Thoracic aorta (tissue), 2 donors: Measurements from ENCODE around the gene MAML3. TPM values are rescaled to one million over a fixed set of nuclear protein-coding genes. Genes with fewer than 3 reads are reported as not detected.

Source experiments
- ATAC-seq: fragments of 150-250 bp; one replicate; pipeline ENCODE4 v1.8.0; 2017; ENCODE audit warnings: low read depth; ENCODE audit not compliant: insufficient number of reproducible peaks, low FRiP score
- DNase-seq: peaks from one replicate; pipeline ENCODE4 v3.0.0-alpha.2; 2020; ENCODE audit warnings: low spot score
- H3K27ac ChIP-seq, 2 donors: fragments of 200-600 bp; sonication (generic); 1 replicate in 1 of 2; 2 replicates in 1 of 2; pipeline ENCODE4 v1.5.1; 2016; ENCODE audit warnings: mild to moderate bottlenecking in 2 of 2, moderate library complexity in 2 of 2
- H3K27me3 ChIP-seq: fragments of 200-600 bp; sonication (generic); replicated peaks from 2 replicates; pipeline ENCODE4 v1.6.0; 2016; ENCODE audit warnings: mild to moderate bottlenecking; ENCODE audit not compliant: insufficient read depth
- H3K36me3 ChIP-seq: fragments of 200-600 bp; sonication (generic); one replicate; pipeline ENCODE4 v1.5.1; 2016
- H3K4me1 ChIP-seq, 2 donors: fragments of 200-600 bp; sonication (generic); 1 replicate in 1 of 2; 2 replicates in 1 of 2; pipeline versions ENCODE4 v1.5.1 to v1.6.0; 2016; ENCODE audit warnings: low read depth in 2 of 2, mild to moderate bottlenecking in 1 of 2; ENCODE audit not compliant: control insufficient read depth in 1 of 2
- H3K4me3 ChIP-seq: fragments of 200-600 bp; sonication (generic); 2 replicates; pipeline ENCODE4 v1.5.1; 2016; ENCODE audit warnings: mild to moderate bottlenecking
- H3K9me3 ChIP-seq: fragments of 200-600 bp; sonication (generic); 2 replicates; pipeline ENCODE4 v1.5.1; 2016
- CTCF ChIP-seq: fragments of 200-600 bp; sonication (generic); IDR thresholded peaks from one replicate; pipeline ENCODE4 v1.5.1; 2019; ENCODE audit warnings: antibody characterized with exemption
- total RNA-seq, 2 donors: library from RNA; depleted of rRNA; stranded (reverse); fragments of >200 nt; gene quantifications; one replicate each; pipeline versions ENCODE4 v1.1.0 to v1.2.3, GENCODE V29; 2016

Gene MAML3
- total RNA-seq, 2 donors from 2014 or later = 7.3 to 14.1 TPM

DNA sequence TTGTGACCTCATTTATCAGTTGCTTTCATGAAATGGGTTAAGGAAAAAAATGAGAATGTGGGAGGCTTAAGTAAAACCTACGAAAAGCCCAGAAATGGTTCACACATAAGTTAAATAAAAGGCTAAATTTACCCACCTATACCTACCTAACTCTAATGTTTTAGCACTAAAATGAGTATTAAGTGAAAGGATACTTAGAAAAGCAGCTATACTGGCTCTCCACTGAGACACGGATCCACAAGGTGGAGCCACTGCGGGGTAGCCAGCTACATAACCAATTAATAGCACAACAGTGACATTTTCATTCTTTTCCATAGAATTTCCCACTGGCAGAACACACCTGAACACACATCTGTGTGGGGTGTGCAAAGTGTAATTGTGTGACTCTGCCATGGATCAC, 101.9 kb downstream of the MAML3 start:
- no peaks in the 10 kb centered on the region for H3K9me3 ChIP-seq
- DNase-seq = no peak
- H3K4me1 ChIP-seq = peaks cover 4 to 32% of the 10 kb centered on the region in 2 donors

GRCh38 chr4:140049849-140050637, 103.9 kb downstream of the MAML3 start:
- H3K27ac ChIP-seq = no peak overlapping the region
- no peaks in the 10 kb centered on the region for H3K36me3 ChIP-seq
- peak overlapping the region; percentile 70 for H3K4me3 ChIP-seq
- DNase-seq (no peak), ATAC-seq (no peak)
- peaks cover 4 to 40% of the 10 kb centered on the region in 2 donors for H3K4me1 ChIP-seq
- no peaks in the 10 kb centered on the region for H3K9me3 ChIP-seq
- no peak for TF ChIP-seq CTCF
- H3K27me3 ChIP-seq = no peaks in the 10 kb centered on the region

More for the DNA sequence above, 101.9 kb downstream of the MAML3 start:
- peak; percentile 41 for TF ChIP-seq CTCF
- ATAC-seq = no peak
- no peak overlapping the region for H3K27ac ChIP-seq
- no peaks in the 10 kb centered on the region for H3K36me3 ChIP-seq
- no peaks in the 10 kb centered on the region for H3K27me3 ChIP-seq
- H3K4me3 ChIP-seq = no peak overlapping the region

GRCh38 chr4:140049024-140049848, 104.7 kb downstream of the MAML3 start:
- no peak for DNase-seq
- Histone ChIP-seq H3K36me3 (no peaks in the 10 kb centered on the region), H3K27ac (peak overlapping the region; percentile 31 to 83), H3K9me3 (no peaks in the 10 kb centered on the region), H3K27me3 (no peaks in the 10 kb centered on the region), H3K4me1 (peaks cover 4 to 40% of the 10 kb centered on the region in 2 donors), H3K4me3 (peak overlapping the region; percentile 70)
- TF ChIP-seq CTCF = no peak
- no peak for ATAC-seq

DNA sequence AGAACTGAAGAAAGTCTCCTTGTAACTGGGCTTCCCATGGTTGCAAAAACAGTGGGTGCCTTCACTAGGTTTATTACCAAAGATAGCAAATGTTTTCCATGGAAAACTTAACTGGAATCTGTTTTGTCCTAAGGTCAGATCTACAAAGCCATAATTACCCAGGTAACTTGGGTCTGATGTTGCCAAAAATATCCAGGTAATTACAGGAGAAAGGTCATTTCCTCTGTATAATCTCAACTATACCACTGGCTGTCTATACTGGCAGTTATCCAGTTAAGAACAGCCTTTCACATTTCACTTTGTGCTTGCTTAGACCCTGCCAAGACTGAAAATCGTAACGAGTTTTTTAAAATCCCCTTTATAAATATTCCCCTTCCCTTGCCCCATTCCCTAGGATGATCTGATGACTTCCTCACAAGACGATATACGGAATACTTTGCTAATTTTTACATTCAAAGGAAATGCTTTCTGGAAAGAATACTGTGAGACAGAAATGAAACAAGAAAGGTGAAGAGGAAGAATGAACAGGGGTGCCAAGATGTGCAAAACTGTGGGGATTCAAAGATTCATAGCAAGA, 105.5 kb downstream of the MAML3 start:
- no peak for TF ChIP-seq CTCF
- Histone ChIP-seq H3K27ac (peak overlapping the region; percentile 31 to 83), H3K36me3 (no peaks in the 10 kb centered on the region), H3K9me3 (no peaks in the 10 kb centered on the region), H3K27me3 (no peaks in the 10 kb centered on the region), H3K4me3 (peak overlapping the region; percentile 70), H3K4me1 (peaks cover 4 to 47% of the 10 kb centered on the region in 2 donors)
- no peak for DNase-seq
- no peak for ATAC-seq

DNA sequence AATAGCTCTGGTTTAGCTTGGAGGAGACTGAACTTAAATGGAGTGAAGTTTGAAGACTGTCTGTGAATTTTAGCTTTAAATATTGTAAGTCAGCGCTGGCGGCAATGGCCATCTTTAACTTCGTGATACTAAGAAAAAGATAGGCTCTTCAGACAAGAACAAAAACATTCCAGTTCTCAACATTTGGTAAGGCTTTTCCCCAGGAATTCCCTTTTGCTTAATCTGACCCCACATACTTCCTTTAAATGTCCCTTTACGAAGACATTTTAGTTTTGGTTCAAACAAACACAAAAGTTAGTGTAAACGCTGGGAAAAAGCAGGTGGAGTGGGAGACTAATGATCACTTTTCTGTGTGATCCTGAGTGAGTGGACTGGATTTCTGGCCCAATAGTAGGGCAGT, 106.2 kb downstream of the MAML3 start:
- Histone ChIP-seq H3K36me3 (no peaks in the 10 kb centered on the region), H3K9me3 (no peaks in the 10 kb centered on the region), H3K27ac (peak overlapping the region; percentile 69 to 83), H3K4me1 (peaks cover 4 to 47% of the 10 kb centered on the region in 2 donors), H3K4me3 (peak overlapping the region; percentile 70), H3K27me3 (no peaks in the 10 kb centered on the region)
- TF ChIP-seq CTCF = no peak
- no peak for DNase-seq
- ATAC-seq = no peak
